Esophagus squamous epithelium (tissue), 5 donors: ENCODE results near the gene CHN2. TPM values are rescaled to one million over a fixed set of nuclear protein-coding genes. Genes with fewer than 3 reads are reported as not detected.
A peak's percentile ranks its signal among the peaks of the same experiment; 100 is the strongest.

Source experiments
- DNase-seq: peaks from one replicate; lab custom pipeline; 2025; lab: John Stamatoyannopoulos, UW
- H3K27ac ChIP-seq, 4 donors: fragments of 200-600 bp; sonication (generic); one replicate each; pipeline ENCODE4 v1.5.1; 2016 to 2019; ENCODE audit warnings: mild to moderate bottlenecking in 1 of 4
- H3K27me3 ChIP-seq, 4 donors: fragments of 200-600 bp; sonication (generic); 1 replicate in 3 of 4; 2 replicates in 1 of 4; pipeline versions ENCODE4 v1.5.1 to v1.6.0; 2017 to 2021; ENCODE audit warnings: antibody characterized with exemption in 1 of 4
- H3K36me3 ChIP-seq, 3 donors: fragments of 200-600 bp; sonication (generic); one replicate each; pipeline ENCODE4 v1.5.1; 2016 to 2019
- H3K4me1 ChIP-seq, 3 donors: fragments of 200-600 bp; sonication (generic); one replicate each; pipeline ENCODE4 v1.5.1; 2017 to 2019
- H3K4me3 ChIP-seq, 4 donors: fragments of 200-600 bp; sonication (generic); 1 replicate in 3 of 4; 2 replicates in 1 of 4; pipeline ENCODE4 v1.5.1; 2016 to 2019; ENCODE audit warnings: mild to moderate bottlenecking in 2 of 4, moderate library complexity in 1 of 4
- H3K9me3 ChIP-seq, 3 donors: fragments of 200-600 bp; sonication (generic); one replicate each; pipeline ENCODE4 v1.5.1; 2016 to 2019
- POLR2A ChIP-seq, 4 donors: fragments of 450-650 bp; IDR thresholded peaks; one replicate each; pipeline ENCODE4 v1.6.1; 2017; ENCODE audit warnings: antibody characterized with exemption in 4 of 4, mild to moderate bottlenecking in 4 of 4, moderate library complexity in 3 of 4
- WGBS, 2 donors: methylation state at CpG; one replicate each; pipeline ENCODE4 v1.1.5; 2018; 5-methylcytosine and 5-hydroxymethylcytosine counted together
- intact Hi-C: fragments of 100-400 bp; cut with DNase I; formaldehyde crosslinking; loops from one replicate; pipeline ENCODE4 v1.15.0; 2022
- total RNA-seq, 4 donors: library from RNA; depleted of rRNA; stranded (reverse); fragments of >200 nt; gene quantifications; one replicate each; pipeline ENCODE4 v1.1.0, GENCODE V29; 2016
- TF ChIP-seq, protein P1 (sequence below), 6 experiments: fragments of 450-650 bp in 4 of 6; fragments of 200-600 bp in 2 of 6; sonication (generic) in 2 of 6; IDR thresholded peaks; one replicate each; pipeline ENCODE4 v1.5.1; 2016 to 2019; ENCODE audit warnings: antibody characterized with exemption in 6 of 6, mild to moderate bottlenecking in 4 of 6, moderate library complexity in 4 of 6
- donor health status: DM: yes; HTN: yes; CAD: no.

Gene CHN2
- total RNA-seq, 4 donors from 2014 or later = 0.08 to 8.6 (median 1.7) TPM

DNA sequence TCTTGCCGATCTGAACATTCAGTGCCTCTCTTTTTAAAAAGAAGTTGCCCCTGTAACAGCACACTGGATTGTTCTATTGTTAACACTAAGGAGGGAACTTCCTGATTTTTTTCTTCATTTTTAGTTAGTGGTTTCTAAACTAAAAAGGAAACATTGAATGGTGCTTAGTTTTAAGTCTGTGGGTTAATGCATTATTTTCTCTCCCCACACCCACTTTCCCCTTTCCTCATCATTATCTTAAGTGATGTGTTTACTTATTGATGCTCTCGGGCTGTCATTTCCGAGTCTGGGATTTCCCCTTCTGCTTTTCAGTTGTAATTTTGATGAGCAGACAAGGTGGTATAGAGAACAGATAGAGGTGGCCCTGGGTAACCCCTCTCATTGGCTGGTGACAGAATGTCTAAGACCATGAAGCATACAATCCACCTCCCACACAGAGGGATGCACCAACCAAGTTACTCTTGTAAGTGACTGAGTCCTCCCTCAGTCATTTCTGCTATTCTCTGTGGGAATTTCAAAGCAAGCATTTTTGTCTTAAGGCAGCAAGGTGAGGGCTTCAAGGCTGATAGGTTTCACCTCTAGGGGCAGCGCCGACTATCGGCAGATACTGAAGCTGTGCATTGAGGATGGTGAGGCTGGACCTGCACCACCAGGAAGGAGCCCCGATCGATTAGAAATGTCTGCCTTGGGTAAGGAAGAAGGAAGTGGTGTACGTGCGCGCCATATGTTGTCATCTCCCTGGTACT lies 49.5 kb downstream of the CHN2 start:
- WGBS, 2 donors = 66 to 74% methylated on average over 8 to 11 of the region's 11 CpGs

GRCh38 chr7:29247224-29247962 lies 52.8 kb downstream of the CHN2 start:
- 73 to 88% methylated on average over 5 to 6 of the region's 6 CpGs for WGBS, 2 donors
- no peak for DNase-seq
- TF ChIP-seq, protein P1, sequence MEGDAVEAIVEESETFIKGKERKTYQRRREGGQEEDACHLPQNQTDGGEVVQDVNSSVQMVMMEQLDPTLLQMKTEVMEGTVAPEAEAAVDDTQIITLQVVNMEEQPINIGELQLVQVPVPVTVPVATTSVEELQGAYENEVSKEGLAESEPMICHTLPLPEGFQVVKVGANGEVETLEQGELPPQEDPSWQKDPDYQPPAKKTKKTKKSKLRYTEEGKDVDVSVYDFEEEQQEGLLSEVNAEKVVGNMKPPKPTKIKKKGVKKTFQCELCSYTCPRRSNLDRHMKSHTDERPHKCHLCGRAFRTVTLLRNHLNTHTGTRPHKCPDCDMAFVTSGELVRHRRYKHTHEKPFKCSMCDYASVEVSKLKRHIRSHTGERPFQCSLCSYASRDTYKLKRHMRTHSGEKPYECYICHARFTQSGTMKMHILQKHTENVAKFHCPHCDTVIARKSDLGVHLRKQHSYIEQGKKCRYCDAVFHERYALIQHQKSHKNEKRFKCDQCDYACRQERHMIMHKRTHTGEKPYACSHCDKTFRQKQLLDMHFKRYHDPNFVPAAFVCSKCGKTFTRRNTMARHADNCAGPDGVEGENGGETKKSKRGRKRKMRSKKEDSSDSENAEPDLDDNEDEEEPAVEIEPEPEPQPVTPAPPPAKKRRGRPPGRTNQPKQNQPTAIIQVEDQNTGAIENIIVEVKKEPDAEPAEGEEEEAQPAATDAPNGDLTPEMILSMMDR (IDR thresholded peaks at IDR 0.05) = no peak
- no peak for TF ChIP-seq POLR2A (IDR thresholded peaks at IDR 0.05)
- H3K36me3 ChIP-seq = no peaks in the 10 kb centered on the region
- peak overlapping the region in 3 of 4 donors; percentile 30 to 37 (median 36) for H3K27ac ChIP-seq
- no peaks in the 10 kb centered on the region for H3K4me1 ChIP-seq
- H3K9me3 ChIP-seq = no peaks in the 10 kb centered on the region
- intact Hi-C loops = no loop called here
- no peak overlapping the region for H3K4me3 ChIP-seq
- no peaks in the 10 kb centered on the region for H3K27me3 ChIP-seq

More for the DNA sequence above, 49.5 kb downstream of the CHN2 start:
- H3K27ac ChIP-seq = no peak overlapping the region
- no peak overlapping the region for H3K4me3 ChIP-seq
- intact Hi-C loops = no loop called here
- no peaks in the 10 kb centered on the region for H3K36me3 ChIP-seq
- no peak for DNase-seq
- H3K27me3 ChIP-seq = no peaks in the 10 kb centered on the region
- H3K9me3 ChIP-seq = no peaks in the 10 kb centered on the region
- H3K4me1 ChIP-seq = no peaks in the 10 kb centered on the region
- TF ChIP-seq, protein P1 (IDR thresholded peaks at IDR 0.05) = peak in 1 of 6 experiments; percentile 7
- TF ChIP-seq POLR2A (IDR thresholded peaks at IDR 0.05) = no peak

DNA sequence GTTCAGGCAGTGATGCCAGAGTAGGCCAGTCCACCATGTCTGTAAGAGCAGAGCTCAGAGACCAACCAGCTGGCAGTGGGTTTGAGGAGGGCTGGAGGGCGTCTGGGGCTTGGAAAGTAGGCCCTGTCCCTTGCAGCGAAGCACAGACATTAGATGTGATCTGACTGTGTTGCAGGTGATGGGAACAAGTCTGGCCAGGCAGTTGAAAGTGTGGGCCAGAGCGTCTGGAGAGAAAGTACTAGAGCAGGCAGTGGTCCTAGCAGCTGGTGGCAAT lies 53.3 kb downstream of the CHN2 start:
- DNase-seq = no peak
- intact Hi-C loops = no loop called here
- TF ChIP-seq, protein P1 (IDR thresholded peaks at IDR 0.05) = no peak
- no peak for TF ChIP-seq POLR2A (IDR thresholded peaks at IDR 0.05)
- whole genome bisulfite sequencing, 2 donors = 67 to 83% methylated on average over 1 to 2 of the region's 3 CpGs
- H3K36me3 ChIP-seq = no peaks in the 10 kb centered on the region
- H3K27ac ChIP-seq = peak overlapping the region in 3 of 4 donors; percentile 36 to 50 (median 37)
- no peak overlapping the region for H3K4me3 ChIP-seq
- H3K27me3 ChIP-seq = no peaks in the 10 kb centered on the region
- H3K4me1 ChIP-seq = no peaks in the 10 kb centered on the region
- no peaks in the 10 kb centered on the region for H3K9me3 ChIP-seq

DNA sequence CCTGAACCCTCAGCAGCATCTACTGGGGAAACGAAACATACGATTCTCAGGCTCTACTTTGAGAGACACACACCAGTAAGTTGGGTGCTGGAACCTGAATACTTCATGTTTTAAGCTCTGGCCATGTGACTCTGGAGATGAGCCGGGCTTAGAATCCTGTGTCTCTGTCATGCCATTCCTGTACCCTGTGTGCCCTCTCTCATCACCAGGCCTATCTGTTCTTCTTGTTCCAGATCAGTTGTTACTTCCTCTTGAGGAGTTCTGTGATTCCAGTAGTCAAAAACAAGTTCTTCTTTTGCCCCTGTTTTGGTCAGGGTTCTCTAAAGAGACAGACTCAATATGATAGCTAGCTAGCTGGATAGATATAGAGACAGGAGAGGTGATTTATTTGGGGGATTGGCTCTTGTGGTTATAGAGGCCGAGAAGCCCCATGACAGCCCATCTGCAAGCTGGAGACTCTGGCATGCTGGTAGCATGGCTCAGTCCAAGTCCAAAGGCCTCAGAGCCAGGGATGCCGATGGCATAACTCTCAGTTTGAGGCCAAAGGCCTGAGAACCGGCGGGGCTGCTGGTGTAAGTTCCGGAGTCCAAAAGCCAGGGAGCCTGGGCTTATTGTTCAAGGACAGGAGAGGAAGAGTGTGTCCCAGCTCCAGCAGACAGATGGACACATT lies 54.3 kb downstream of the CHN2 start:
- H3K9me3 ChIP-seq = no peaks in the 10 kb centered on the region
- DNase-seq = no peak
- H3K27ac ChIP-seq = peak overlapping the region in 2 of 4 donors; percentile 36 to 37
- TF ChIP-seq, protein P1 (IDR thresholded peaks at IDR 0.05) = no peak
- TF ChIP-seq POLR2A (IDR thresholded peaks at IDR 0.05) = no peak
- intact Hi-C loops = no loop called here
- no peak overlapping the region for H3K4me3 ChIP-seq
- H3K4me1 ChIP-seq = no peaks in the 10 kb centered on the region
- H3K36me3 ChIP-seq = no peaks in the 10 kb centered on the region
- no peaks in the 10 kb centered on the region for H3K27me3 ChIP-seq
- 93 to 96% methylated on average over 6 to 7 of the region's 8 CpGs for WGBS, 2 donors

DNA sequence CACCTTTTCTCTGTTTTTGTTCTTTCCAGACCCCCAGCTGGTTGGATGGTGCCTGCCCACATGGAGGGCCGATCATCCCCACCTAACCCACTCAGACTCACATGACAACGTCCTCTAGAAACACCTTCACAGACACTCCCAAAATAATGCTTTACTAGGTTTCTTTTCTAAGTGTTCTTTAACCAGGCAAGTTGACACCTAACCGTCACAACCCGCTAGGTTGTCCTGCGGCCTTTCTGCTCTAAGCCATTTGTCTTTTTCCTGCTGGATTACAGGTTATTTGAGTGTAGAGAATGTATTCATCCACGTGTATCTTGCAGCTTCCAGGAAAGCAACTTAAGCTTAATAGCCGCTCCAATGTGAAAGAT lies 54.8 kb downstream of the CHN2 start:
- 75 to 82% methylated on average over 7 of the region's 7 CpGs for WGBS, 2 donors
- Histone ChIP-seq H3K27me3 (no peaks in the 10 kb centered on the region), H3K9me3 (no peaks in the 10 kb centered on the region), H3K36me3 (no peaks in the 10 kb centered on the region), H3K27ac (no peak overlapping the region), H3K4me3 (no peak overlapping the region), H3K4me1 (no peaks in the 10 kb centered on the region)
- TF ChIP-seq, protein P1 (IDR thresholded peaks at IDR 0.05) = no peak
- TF ChIP-seq POLR2A (IDR thresholded peaks at IDR 0.05) = no peak
- no peak for DNase-seq
- intact Hi-C loops = no loop called here
